MM.1S (cell line): ENCODE measurements around the gene SLC35B1.

Experiments
- DNase-seq: peaks from one replicate; pipeline ENCODE4 v3.0.0-alpha.2; 2015
- H2AFZ ChIP-seq: fragments of 300-600 bp; sonication (generic); 2 replicates; pipeline ENCODE4 v1.6.0; 2016; ENCODE audit warnings: antibody characterized with exemption, low read length
- H3F3A ChIP-seq: fragments of 300-600 bp; sonication (generic); 2 replicates; pipeline ENCODE4 v1.6.1; 2016; ENCODE audit warnings: mild to moderate bottlenecking, antibody characterized with exemption, low read length, moderate library complexity, mixed read lengths; ENCODE audit not compliant: insufficient read depth
- H3K27ac ChIP-seq: fragments of 300-600 bp; sonication (generic); 2 replicates; pipeline ENCODE4 v1.5.1; 2016; ENCODE audit warnings: mild to moderate bottlenecking, low read length
- H3K27me3 ChIP-seq: fragments of 300-600 bp; sonication (generic); replicated peaks from 2 replicates; pipeline ENCODE4 v1.6.0; 2016; ENCODE audit warnings: low read length; ENCODE audit not compliant: insufficient read depth
- H3K36me3 ChIP-seq: fragments of 300-600 bp; sonication (generic); replicated peaks from 2 replicates; pipeline ENCODE4 v1.6.1; 2016; ENCODE audit warnings: mild to moderate bottlenecking, low read length, mixed read lengths; ENCODE audit not compliant: insufficient read depth
- H3K4me1 ChIP-seq: fragments of 300-600 bp; sonication (generic); 2 replicates; pipeline ENCODE4 v1.6.1; 2016; ENCODE audit warnings: low read length, mixed read lengths
- H3K4me2 ChIP-seq: fragments of 300-600 bp; sonication (generic); 2 replicates; pipeline ENCODE4 v1.6.0; 2016; ENCODE audit warnings: low read depth, low read length
- H3K4me3 ChIP-seq: fragments of 300-600 bp; sonication (generic); 2 replicates; pipeline ENCODE4 v1.5.1; 2016; ENCODE audit warnings: low read length, mixed read lengths
- H3K79me2 ChIP-seq: fragments of 300-600 bp; sonication (generic); 2 replicates; pipeline ENCODE4 v1.6.1; 2016; ENCODE audit warnings: mixed run types, low read length, mixed read lengths
- H3K9ac ChIP-seq: fragments of 300-600 bp; sonication (generic); 2 replicates; pipeline ENCODE4 v1.6.1; 2016; ENCODE audit warnings: low read length, mixed read lengths
- H3K9me2 ChIP-seq: fragments of 300-600 bp; sonication (generic); replicated peaks from 2 replicates; pipeline ENCODE4 v1.6.1; 2016; ENCODE audit warnings: mild to moderate bottlenecking, low read length, mixed read lengths; ENCODE audit not compliant: insufficient read depth
- H3K9me3 ChIP-seq: fragments of 300-600 bp; sonication (generic); replicated peaks from 2 replicates; pipeline ENCODE4 v1.6.1; 2016; ENCODE audit warnings: mild to moderate bottlenecking, low read length, mixed read lengths; ENCODE audit not compliant: insufficient read depth
- H4K20me1 ChIP-seq: fragments of 300-600 bp; sonication (generic); 2 replicates; pipeline ENCODE4 v1.6.1; 2016; ENCODE audit warnings: mild to moderate bottlenecking, low read length, moderate library complexity, mixed read lengths; ENCODE audit not compliant: insufficient read depth
- CTCF ChIP-seq: fragments of 300-600 bp; sonication (generic); IDR thresholded peaks from 2 replicates; pipeline ENCODE4 v1.5.1; 2016; ENCODE audit warnings: antibody characterized with exemption, low read length, mixed read lengths
- EZH2 ChIP-seq: fragments of 300-600 bp; sonication (generic); optimal IDR thresholded peaks from 2 replicates; pipeline ENCODE3; 2017; ENCODE audit warnings: low read depth, mild to moderate bottlenecking, antibody characterized with exemption, low read length, mixed read lengths
- EZH2phosphoT487 ChIP-seq: fragments of 300-600 bp; sonication (generic); IDR thresholded peaks from 2 replicates; pipeline ENCODE4 v1.6.1; 2018; ENCODE audit warnings: antibody characterized with exemption, low read length

The SLC35B1 gene

GRCh38 chr17:49729069-49729468 is 21.3 kb upstream of the SLC35B1 start:
- H3F3A ChIP-seq, result no peaks in the 10 kb centered on the region
- H3K27ac ChIP-seq, result no peak overlapping the region
- no peak overlapping the region for H2AFZ ChIP-seq
- H3K9ac ChIP-seq, result no peak overlapping the region
- H3K4me2 ChIP-seq, result no peak overlapping the region
- no peak overlapping the region for H3K4me3 ChIP-seq
- no peaks in the 10 kb centered on the region for H3K9me2 ChIP-seq
- no peaks in the 10 kb centered on the region for H4K20me1 ChIP-seq
- no peaks in the 10 kb centered on the region for H3K4me1 ChIP-seq
- no peaks in the 10 kb centered on the region for H3K27me3 ChIP-seq
- no peaks in the 10 kb centered on the region for H3K9me3 ChIP-seq
- peaks cover 95% of the 10 kb centered on the region for H3K79me2 ChIP-seq
- DNase-seq, result no peak
- 0 out of 2 replicates have a peak, but pooled peaks cover 5% of the 10 kb centered on the region for H3K36me3 ChIP-seq
- TF ChIP-seq CTCF, result no peak
- TF ChIP-seq EZH2phosphoT487, result no peak

- no peaks in the 10 kb centered on the region for H3K4me1 ChIP-seq
- DNase-seq, result no peak
- no peaks in the 10 kb centered on the region for H3K9me3 ChIP-seq
- no peak overlapping the region for H3K4me3 ChIP-seq
- 0 out of 2 replicates have a peak, but pooled peaks cover 5% of the 10 kb centered on the region for H3K36me3 ChIP-seq
- H3K27ac ChIP-seq, result no peak overlapping the region
- H3K9me2 ChIP-seq, result no peaks in the 10 kb centered on the region
- no peak overlapping the region for H2AFZ ChIP-seq
- H3K4me2 ChIP-seq, result no peak overlapping the region
- H4K20me1 ChIP-seq, result no peaks in the 10 kb centered on the region
- H3K79me2 ChIP-seq, result peaks cover 95% of the 10 kb centered on the region
- no peak for TF ChIP-seq EZH2phosphoT487
- TF ChIP-seq EZH2, result no peak
- no peak for TF ChIP-seq CTCF
- H3K27me3 ChIP-seq, result no peaks in the 10 kb centered on the region
- H3K9ac ChIP-seq, result no peak overlapping the region
- no peaks in the 10 kb centered on the region for H3F3A ChIP-seq
Measured at GRCh38 chr17:49728425-49728824, 20.7 kb upstream of the SLC35B1 start.

- no peak overlapping the region for H3K4me3 ChIP-seq
- no peak for TF ChIP-seq EZH2
- no peak for TF ChIP-seq EZH2phosphoT487
- no peak for TF ChIP-seq CTCF
- H3K36me3 ChIP-seq, result 0 out of 2 replicates have a peak, but pooled peaks cover 5% of the 10 kb centered on the region
- H3K4me2 ChIP-seq, result no peak overlapping the region
- no peak overlapping the region for H2AFZ ChIP-seq
- H3K27ac ChIP-seq, result no peak overlapping the region
- peaks cover 96% of the 10 kb centered on the region for H3K79me2 ChIP-seq
- no peak overlapping the region for H3K9ac ChIP-seq
- no peak for DNase-seq
- H3K4me1 ChIP-seq, result no peaks in the 10 kb centered on the region
- no peaks in the 10 kb centered on the region for H4K20me1 ChIP-seq
- no peaks in the 10 kb centered on the region for H3K27me3 ChIP-seq
- H3F3A ChIP-seq, result no peaks in the 10 kb centered on the region
- H3K9me2 ChIP-seq, result no peaks in the 10 kb centered on the region
- H3K9me3 ChIP-seq, result no peaks in the 10 kb centered on the region
Measured at GRCh38 chr17:49727380-49727779, 19.6 kb upstream of the SLC35B1 start.
